Right ventricle myocardium inferior (tissue), 1 donor: ENCODE data around the gene FPGT. TPM values are rescaled to one million over a fixed set of nuclear protein-coding genes. Genes with fewer than 3 reads are reported as not detected.
"Not testable (repeated sequence)": the region's sequence is repeated elsewhere in the genome, so short reads cannot be mapped to it uniquely, and the experiment has no call there.

Experiments used
- ATAC-seq: fragments of 200-7000 bp; cut with Tn5 transposase; one replicate; pipeline ENCODE4 v1.9.1; 2020; ENCODE audit warnings: mild to moderate bottlenecking, moderate library complexity
- DNase-seq: peaks from one replicate; pipeline ENCODE4 v3.0.0; 2021; ENCODE audit errors: missing footprints
- intact Hi-C: fragments of 100-400 bp; cut with DNase I; formaldehyde crosslinking; loops from one replicate; pipeline ENCODE4 v1.11.0; 2022
- long read RNA-seq: library from polyadenylated mRNA; unstranded; transcript quantifications from one replicate; pipeline ENCODE4 v2.0.0, GENCODE V29; 2021
- total RNA-seq: library from RNA; stranded (reverse); fragmentation: NEBNext Ultra II Directional; extraction: Animal tissue kit (Norgen Biotek cat#: 25700); gene quantifications from one replicate; pipeline ENCODE4 v1.2.1, GENCODE V29; 2021
- donor health status: DM: no; HTN: yes; CAD: no; lungs with severe emphysema.

FPGT gene
- 11.6 TPM for total RNA-seq
- long read RNA-seq, transcript FPGT-202 (4 exons, 3,254 nt), result major isoform, 10 of 15 reads
- long read RNA-seq, partial matches to known transcripts, result 1 of 15 reads
- long read RNA-seq, other reads (novel, unspliced or antisense), result 2 of 15 reads

DNA sequence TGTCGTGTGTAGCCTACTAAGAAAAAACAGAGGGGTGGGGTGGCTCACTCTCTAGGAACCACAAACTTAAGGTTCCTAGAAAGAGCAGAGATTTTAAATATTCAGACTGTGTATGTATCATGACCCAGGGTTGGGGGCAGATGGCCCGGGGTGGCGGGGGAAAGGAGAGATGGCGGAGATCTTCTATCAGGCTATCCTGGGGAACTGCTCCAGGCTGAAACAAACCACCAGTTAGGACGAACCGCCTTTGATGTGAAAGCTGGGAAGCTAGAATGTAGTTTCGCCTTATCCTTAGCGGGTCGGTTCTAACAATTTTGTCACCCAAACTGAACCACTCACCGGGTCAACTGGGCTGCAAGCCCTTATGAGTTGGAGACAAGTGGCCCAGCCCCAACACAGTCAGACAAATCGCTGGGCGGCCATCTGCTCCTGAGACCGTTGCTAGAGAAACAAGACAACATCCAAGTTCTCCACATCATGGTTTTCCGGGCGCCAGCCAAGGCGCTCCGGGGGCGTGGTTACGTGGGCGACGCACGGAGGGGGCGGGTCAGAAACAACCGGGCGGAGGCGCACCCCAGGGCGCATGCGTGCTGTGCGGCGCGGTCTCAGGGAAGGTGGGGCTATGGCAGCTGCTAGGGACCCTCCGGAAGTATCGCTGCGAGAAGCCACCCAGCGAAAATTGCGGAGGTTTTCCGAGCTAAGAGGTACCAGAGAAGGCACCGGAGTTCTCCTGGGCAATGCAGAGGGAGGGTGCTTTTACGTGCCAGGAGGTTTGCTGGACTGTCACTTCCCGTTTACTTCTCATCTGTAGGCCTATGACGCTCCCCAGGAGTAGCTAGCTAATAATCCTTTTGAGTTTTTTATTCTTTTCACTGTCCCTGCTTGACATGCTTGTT, at the start of gene FPGT, which contains the start of gene LRRIQ3:
Gene FPGT, plus strand, starts transcription at position 586 of the 896 bp plus-strand sequence. Its CDS starts 37 bp downstream, at position 623.
Gene LRRIQ3, minus strand, starts transcription at position 520 of the 896 bp plus-strand sequence. CDS start 14,492 bp downstream, outside the sequence.
- ATAC-seq, result peak; percentile 100
- DNase-seq, result peak; percentile 97
- intact Hi-C loops, result loop anchor here (5.0 kb wide), 2 partner anchors 39 to 274 kb away; partner anchors contain the start of gene TNNI3K

DNA sequence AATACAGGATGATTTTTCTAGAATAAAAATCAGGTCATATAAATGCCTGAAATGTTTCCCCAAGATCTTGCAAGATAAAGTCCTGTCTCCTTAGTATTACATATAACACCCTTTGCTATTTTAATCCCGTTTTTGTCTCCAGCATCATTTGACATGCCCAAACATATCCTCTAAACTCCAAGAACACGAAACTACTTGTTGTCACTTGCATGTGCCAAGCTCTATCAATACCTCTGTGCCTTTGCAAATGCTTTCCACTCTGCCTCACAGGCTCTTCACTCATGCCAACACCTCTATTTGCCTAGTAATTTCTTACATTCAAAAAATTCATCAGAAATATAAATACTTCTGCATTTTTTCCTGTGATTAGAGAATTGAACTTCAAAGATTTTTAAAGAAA, 38.0 kb upstream of the FPGT start:
- ATAC-seq, result no peak
- no peak for DNase-seq
- intact Hi-C loops, result no loop called here

DNA sequence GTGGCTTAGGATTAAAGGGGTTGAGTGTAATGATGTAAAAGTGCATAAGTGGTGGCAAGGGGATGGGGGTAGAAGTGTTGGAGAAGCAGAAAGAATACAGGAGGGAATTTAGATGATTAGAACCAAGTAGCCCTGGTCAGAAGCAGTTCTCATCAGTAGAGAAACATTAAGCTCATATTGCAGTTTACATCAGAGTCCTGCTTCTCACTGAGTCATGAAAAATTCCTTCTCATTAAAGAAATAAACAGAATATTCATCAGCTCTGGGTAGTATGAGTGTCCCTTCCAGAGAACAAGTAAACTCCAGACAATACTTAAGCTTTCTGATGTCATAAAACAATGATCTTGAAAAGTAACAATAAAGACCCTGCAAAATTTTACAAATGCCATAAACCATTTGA, 36.5 kb upstream of the FPGT start:
- no peak for ATAC-seq
- intact Hi-C loops, result no loop called here
- no peak for DNase-seq

DNA sequence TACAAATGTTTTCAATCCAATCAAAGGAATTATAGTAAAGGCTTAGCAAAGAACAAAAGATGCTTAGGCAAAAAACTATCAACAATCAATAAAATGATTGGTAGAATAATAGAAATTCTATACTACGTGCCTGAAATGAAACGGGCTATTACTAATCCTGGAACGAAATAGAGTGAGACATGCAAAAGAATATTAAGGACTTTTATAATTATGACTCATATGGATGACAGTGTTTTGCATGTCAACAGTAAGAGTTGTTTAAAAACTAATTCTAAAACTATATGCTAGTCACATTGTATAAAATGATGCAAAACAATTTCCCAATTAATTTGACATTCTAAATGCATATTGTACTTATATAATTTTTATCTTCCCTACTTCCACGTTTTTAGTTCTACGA, 35.7 kb upstream of the FPGT start:
- ATAC-seq, result no peak
- intact Hi-C loops, result no loop called here
- DNase-seq, result no peak

DNA sequence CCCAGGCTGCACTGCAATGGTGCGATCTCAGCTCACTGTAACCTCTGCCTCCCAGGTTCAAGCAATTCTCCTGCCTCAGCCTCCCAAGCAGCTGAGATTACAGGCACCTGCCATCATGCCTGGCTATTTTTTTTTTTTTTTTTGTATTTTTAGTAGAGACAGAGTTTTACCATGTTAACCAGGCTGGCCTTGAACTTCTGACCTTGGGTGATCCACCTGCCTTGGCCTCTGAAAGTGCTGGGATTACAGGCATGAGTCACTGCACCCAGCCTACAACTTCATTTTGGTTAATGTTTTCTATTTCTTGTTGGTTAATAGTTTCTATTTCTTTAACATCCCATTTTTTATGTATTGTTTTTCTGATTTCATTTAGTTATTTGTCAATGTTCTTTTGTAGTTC, 23.6 kb upstream of the FPGT start:
- DNase-seq, intact Hi-C loops: not testable (repeated sequence)

DNA sequence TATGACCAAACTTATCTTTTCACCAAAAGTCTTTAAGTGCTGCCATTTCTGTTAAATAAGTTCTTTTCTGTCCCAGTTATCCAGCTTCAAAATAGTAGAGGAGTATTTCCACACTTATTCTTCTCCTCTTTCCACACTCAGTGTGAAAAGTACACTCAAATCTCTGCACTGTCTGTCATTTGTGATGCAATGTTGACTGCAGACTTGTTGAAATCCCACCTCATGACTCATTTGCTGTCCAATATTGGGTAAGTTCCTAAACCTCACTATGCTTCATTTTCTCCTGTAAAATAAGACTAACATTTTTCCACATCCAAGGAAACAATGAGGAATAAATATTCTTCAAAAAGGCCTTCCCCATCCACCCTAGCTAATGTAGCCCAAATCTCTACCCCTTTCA, 17.6 kb upstream of the FPGT start:
- intact Hi-C loops, result no loop called here
- ATAC-seq (no peak), DNase-seq (no peak)

More for the DNA sequence above, 23.6 kb upstream of the FPGT start:
- ATAC-seq, result not testable (repeated sequence)

DNA sequence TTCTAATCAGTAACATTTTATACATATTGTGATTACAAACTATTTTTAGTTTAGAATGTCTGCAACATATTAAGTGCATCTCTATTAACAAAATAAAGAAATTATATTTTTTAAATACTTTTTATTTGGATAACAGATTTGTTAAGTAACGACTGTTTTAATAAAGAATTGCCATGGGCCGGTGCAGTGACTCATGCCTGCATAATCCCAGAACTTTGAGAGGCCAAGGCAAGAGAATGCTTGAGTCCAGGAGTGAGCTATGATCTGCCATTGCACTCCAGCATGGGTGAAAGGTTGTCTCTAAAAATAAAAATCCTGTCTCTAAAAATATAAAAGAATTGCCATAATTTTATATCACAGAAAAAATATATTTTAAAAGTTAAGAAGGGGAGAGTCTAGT, 4.1 kb upstream of the FPGT start:
- intact Hi-C loops, result no loop called here
- DNase-seq, result no peak
- ATAC-seq, result no peak

DNA sequence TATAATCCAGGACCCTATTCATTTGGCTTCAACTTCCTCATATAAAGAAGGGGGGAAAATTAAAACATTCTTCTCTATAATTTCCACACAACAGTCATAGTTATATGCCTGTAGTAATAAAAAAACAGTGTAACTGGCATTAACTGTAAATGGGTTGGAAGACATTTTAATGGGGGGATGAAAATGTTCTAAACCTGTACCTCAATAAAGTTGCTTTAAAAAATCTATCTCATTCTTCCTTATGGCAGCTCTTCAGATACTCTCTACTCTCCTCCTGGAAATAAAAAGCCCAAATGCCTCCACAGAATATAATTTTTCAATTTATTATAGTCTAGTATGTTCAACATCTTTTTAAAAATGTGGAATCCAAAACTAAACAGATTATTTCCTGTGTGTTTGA, 2.7 kb upstream of the FPGT start:
- ATAC-seq (no peak), DNase-seq (no peak)
- intact Hi-C loops, result loop anchor here (5.0 kb wide), 2 partner anchors 42 to 277 kb away; partner anchors contain the start of gene TNNI3K

DNA sequence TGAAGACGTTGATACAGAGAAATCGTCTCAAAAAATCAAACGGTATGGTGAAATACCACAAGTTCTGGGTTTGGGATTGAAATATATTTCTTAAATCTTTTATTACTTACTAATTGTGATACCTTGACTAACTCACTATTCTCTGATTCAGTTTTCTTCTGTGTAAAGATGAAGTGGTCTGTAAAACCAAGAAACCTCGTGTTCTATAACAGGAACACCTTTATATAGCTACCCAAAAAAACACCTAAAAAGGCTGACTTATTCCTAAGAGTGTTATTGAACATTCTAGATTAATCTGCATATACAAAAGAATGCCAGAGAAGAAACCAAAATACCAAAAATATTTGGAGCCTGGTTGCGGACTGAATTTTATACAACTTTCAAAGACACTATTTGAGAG, 787 bp upstream of the FPGT start:
- DNase-seq (no peak), ATAC-seq (no peak)
- intact Hi-C loops, result loop anchor here (5.0 kb wide), 2 partner anchors 40 to 275 kb away; partner anchors contain the start of gene TNNI3K

DNA sequence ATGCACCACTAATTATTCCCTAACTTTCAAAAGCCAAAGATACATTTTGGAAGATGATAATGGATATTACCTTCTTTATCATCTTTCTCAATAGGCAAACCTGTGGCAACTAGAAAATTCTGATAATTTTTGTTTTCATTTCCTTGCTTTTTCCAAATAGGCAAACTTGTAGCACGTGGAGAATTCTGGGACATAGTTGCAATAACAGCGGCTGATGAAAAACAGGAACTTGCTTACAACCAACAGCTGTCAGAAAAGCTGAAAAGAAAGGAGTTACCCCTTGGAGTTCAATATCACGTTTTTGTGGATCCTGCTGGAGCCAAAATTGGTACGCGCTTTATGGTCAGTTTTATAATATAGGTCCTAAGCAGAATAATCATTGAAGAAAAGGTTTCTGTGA, 1.5 kb downstream of the FPGT start:
- ATAC-seq (no peak), DNase-seq (no peak)
- intact Hi-C loops, result loop anchor here (5.0 kb wide), 2 partner anchors 38 to 273 kb away; partner anchors contain the start of gene TNNI3K

DNA sequence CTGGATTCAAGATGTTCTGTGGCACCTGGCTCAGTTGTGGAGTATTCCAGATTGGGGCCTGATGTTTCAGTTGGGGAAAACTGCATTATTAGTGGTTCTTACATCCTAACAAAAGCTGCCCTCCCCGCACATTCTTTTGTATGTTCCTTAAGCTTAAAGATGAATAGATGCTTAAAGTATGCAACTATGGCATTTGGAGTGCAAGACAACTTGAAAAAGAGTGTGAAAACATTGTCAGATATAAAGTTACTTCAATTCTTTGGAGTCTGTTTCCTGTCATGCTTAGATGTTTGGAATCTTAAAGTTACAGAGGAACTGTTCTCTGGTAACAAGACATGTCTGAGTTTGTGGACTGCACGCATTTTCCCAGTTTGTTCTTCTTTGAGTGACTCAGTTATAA, 7.2 kb downstream of the FPGT start:
- intact Hi-C loops, result no loop called here
- no peak for ATAC-seq
- no peak for DNase-seq

DNA sequence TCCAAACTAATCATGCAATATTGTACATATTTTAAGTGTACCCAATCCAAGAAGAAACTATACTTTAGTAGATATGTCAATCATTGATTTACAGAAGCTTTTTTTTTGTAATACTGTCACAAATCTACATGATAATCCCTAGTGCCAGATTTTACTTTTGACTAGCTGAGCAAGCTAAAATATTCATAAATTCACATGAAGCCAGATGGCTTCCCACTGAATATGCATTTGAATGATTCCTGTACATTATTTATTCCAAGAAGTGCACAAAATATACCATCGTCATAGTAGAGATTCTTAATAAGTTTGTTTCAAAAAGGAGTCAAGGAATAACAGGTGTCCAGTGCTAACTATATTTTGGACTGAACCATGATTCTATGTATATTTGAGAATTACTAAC, 17.2 kb downstream of the FPGT start:
- intact Hi-C loops, result no loop called here
- ATAC-seq (no peak), DNase-seq (no peak)

DNA sequence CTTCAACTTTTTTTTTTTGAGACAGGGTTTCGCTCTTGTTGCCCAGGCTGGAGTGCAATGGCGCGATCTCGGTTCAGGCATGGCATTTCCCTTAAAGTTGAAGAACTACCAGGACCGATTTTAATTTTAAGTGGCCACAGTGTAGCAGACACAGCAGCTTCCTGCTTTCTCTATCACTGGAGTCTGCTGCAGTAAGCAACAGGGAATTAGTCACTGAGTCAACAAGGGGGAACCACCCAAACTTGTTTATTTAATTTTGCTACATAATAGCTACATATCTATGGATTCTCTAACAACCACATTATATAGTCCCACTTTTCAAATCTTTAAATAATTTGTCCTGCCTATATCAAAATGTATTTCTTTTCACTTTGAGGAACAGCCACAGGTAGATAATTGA, 24.7 kb downstream of the FPGT start:
- no peak for DNase-seq
- ATAC-seq, result no peak
- intact Hi-C loops, result no loop called here

DNA sequence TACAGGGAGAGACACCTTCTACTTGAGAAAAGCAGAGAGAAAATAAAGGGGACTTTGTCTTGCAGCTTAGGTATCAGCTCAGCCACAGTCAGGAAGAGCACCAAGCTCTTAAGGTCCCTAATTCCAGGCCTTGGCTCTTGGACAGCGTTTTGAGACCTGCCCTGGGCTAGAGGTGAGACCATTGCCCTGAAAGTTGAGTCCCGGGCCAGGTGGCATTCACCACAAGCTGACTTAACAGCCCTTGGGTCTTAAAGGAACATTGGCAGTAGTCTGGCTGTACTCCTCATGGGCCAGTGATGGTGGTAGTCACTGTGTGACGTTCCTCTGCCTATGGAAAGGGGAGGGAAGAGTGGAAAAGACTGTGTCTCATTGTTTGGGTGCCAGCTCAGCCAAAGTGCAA, 25.4 kb downstream of the FPGT start:
- DNase-seq (no peak), ATAC-seq (no peak)
- intact Hi-C loops, result no loop called here

DNA sequence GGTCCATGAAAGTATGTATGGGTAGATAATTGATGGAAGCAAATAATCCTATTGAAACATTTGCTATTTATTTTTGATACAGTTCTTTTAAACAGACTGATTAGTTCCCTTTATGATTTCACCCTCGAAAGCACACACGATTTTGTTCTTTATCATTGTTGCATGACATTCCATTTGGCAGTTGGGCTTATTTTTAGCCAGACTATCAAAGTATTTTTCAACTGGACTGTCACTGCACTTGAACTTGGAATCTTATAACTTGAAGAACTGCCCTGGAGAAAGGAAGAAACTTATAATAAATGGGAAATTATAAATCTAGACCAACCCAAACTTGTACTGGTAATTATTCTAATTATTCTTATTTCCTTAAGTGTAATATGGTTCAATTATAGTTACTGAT, 37.1 kb downstream of the FPGT start, which contains the start of gene TNNI3K:
Gene TNNI3K, plus strand, starts transcription at position 235 of the 400 bp plus-strand sequence. Its CDS starts 65 bp downstream, at position 300.
- intact Hi-C loops, result loop anchor here (5.0 to 10.0 kb wide), 3 partner anchors 38 to 240 kb away; partner anchors contain the start of genes FPGT and LRRIQ3
- no peak for DNase-seq
- ATAC-seq, result no peak

DNA sequence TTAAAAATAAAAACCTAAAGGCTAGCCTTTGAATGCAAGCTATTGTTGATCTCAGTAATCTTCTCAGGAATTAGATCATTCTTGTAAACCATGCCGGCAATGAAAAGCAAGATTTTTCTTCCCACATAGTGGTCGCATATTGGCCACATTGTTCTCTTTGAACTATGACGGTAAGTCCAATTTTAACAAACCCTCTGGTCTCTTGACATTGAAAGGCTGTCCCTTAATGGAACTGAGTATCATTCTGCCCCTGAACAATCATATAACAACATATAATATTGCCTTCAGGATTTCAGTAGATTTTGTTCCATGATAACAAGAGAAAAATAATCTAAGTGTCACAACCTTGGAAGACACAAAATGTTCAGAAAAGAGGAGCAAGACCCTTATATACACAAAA, 38.4 kb downstream of the FPGT start:
- no peak for DNase-seq
- ATAC-seq, result no peak
- intact Hi-C loops, result loop anchor here (5.0 to 10.0 kb wide), 3 partner anchors 39 to 238 kb away; partner anchors contain the start of genes FPGT and LRRIQ3

DNA sequence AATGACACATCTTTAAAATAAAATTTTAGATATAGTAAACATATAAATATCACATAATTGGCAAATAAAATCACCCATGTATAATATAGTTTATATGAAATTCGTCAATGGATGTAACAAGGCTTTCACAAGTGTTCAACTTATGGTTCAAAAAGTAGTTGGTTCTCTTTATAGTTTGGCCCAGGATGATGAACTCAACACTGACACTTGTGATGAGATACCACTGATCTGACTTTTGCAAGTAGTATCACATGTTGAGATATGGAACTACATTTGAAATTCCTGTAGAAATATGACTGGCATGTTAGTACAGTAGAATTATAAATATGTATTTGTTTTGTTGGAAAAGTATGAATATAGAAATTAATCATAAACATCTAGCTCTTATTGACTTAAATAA, 39.0 kb downstream of the FPGT start:
- no peak for DNase-seq
- intact Hi-C loops, result loop anchor here (5.0 to 10.0 kb wide), 3 partner anchors 40 to 238 kb away; partner anchors contain the start of genes FPGT and LRRIQ3
- ATAC-seq, result peak; percentile 36

DNA sequence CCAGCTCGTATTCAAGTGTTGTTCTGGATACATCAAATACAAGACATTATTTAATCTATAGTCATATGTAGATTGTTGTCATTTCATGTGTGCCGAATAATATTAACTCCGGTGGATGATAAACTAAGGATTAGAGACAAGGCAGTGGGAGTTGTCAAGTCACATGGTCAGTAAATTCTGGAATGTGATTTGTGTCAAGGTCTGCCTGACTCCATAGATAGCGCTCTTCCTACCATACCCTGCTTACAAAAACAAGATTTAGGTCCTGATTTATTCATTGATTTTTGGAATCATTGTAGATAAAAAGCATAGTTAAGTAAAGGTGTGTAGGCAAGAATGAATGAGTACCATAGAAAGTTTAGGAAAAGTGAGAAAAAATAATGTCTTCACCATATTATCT, 39.7 kb downstream of the FPGT start:
- ATAC-seq, result peak; percentile 30
- intact Hi-C loops, result loop anchor here (5.0 to 10.0 kb wide), 3 partner anchors 40 to 237 kb away; partner anchors contain the start of genes FPGT and LRRIQ3
- DNase-seq, result no peak

DNA sequence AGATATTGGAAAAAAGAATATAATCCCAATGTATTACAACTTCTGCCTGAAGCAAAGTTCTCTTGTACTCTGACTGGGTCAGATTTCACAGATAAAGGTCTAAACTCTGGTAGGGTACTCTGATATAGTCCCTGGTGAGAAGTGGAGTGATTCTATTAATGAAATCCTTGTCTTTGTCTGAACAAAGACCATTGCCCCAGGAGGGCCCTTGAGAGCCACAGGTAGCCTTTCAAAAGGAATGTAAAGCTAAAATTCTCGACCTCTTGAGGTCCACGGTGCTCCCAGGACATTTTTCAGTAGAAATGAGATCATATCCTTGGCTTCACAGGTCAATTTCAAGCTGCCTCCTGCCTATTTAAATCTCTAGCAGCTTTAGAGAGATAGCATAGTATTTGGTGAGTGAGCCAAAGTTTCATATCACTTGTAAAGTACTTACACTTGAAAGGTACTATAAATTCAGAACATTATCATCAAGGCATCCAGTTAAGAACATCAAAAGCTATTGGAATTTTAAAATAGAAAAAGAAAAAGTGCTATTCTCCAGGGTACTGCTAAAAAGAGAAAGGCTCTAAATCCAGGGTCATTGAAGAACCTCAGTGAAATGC, 47.2 kb downstream of the FPGT start:
- ATAC-seq (peak; percentile 65), DNase-seq (no peak)
- intact Hi-C loops, result loop anchor here (10.0 kb wide), 1 partner anchor 120 kb away; no protein-coding TSS in a partner anchor
